Measurements from ENCODE around the gene MAGED4.
"Not testable (repeated sequence)": the region's sequence is repeated elsewhere in the genome, so short reads cannot be mapped to it uniquely, and the experiment has no call there.

Gene MAGED4

GRCh38 chrX:52184440-52185077 is at the start of gene MAGED4:
MAGED4 (plus strand) TSS chrX:52184888; CDS start chrX:52185923, 1,035 bp downstream.
- not testable (repeated sequence) for DNase-seq

- no peak for DNase-seq
Observed at GRCh38 chrX:52138830-52139544, 45.7 kb upstream of the MAGED4 start.

- no peak for DNase-seq
Observed at GRCh38 chrX:52139545-52139895, 45.2 kb upstream of the MAGED4 start.

- no peak for DNase-seq
Observed at GRCh38 chrX:52140020-52140419, 44.7 kb upstream of the MAGED4 start.

- DNase-seq = not testable (repeated sequence)
Observed at GRCh38 chrX:52150667-52151066, 34.0 kb upstream of the MAGED4 start.

- peak; percentile 0 for DNase-seq
Observed at GRCh38 chrX:52160140-52160539, 24.5 kb upstream of the MAGED4 start.

GRCh38 chrX:52166840-52167239 is 17.8 kb upstream of the MAGED4 start:
- DNase-seq = no peak

GRCh38 chrX:52171055-52171454 is 13.6 kb upstream of the MAGED4 start:
- not testable (repeated sequence) for DNase-seq

GRCh38 chrX:52185078-52185453 is 378 bp downstream of the MAGED4 start:
- DNase-seq = not testable (repeated sequence)

- not testable (repeated sequence) for DNase-seq
Observed at GRCh38 chrX:52211405-52211804, 26.7 kb downstream of the MAGED4 start.

GRCh38 chrX:52213276-52213675 is 28.6 kb downstream of the MAGED4 start:
- no peak for DNase-seq

GRCh38 chrX:52216541-52216940 is 31.9 kb downstream of the MAGED4 start:
- DNase-seq = no peak

- DNase-seq = no peak
Observed at GRCh38 chrX:52217494-52218160, 32.9 kb downstream of the MAGED4 start.

- no peak for DNase-seq
Observed at GRCh38 chrX:52220936-52221335, 36.2 kb downstream of the MAGED4 start.
